ENCODE results near the gene PICALM.
"Not testable (repeated sequence)": the region's sequence is repeated elsewhere in the genome, so short reads cannot be mapped to it uniquely, and the experiment has no call there.

Gene PICALM

DNA sequence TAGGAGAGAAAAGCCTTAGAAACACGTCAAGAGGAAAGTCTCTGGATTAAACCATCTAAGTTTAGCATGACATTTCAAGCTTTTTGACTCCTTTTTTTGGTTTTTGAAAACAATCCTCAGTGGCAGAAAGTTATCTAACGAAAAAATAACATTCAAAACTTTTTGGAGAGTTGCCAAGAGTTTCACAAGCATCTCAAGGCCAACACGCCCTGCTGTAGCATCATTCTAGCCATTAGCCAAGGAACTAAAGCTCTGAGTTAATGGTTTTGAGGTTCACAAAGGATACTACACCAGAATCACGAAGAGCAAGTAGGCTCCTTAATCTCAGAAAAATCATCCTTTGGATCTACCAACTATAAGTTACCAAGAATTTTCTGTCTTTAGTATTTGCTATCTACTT is 94.8 kb downstream of the PICALM start:
- DNase-seq: no peak

DNA sequence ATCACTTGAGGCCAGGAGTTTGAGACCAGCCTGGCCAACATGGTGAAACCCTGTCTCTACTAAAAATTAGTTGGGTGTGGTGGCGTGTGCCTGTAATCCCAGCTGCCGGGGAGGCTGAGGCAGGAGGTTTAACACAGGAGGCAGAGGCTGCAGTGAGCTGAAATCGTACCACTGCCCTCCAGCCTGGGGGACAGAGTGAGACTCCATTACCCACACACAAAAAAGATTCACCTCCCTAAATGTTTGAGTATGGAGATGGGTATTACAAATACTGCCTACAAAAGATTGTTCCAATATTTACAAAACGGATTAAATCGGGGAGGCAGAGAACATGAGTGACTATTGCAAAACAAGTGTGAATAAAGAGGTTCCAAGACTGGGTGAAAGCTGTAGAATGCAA is 98.3 kb downstream of the PICALM start:
- DNase-seq: no peak

DNA sequence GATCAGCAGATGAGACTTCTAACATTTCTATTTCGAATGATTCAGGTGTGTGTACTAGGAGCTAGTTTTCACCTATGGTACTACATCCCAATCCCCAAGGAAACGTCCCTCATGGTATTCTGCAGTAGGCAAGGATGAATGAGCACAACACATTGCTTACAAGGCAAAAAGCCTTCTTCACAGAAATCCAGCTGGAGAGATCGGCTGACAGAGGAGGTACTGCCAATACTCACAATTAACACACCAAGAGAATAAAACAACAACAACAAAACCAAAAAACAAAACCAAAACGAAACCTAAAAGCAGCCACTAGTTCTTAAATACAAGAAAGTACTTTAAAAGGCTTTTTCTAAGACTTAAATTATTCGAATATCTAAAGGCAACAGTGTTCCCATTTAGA is 101.4 kb downstream of the PICALM start:
- DNase-seq: no peak

DNA sequence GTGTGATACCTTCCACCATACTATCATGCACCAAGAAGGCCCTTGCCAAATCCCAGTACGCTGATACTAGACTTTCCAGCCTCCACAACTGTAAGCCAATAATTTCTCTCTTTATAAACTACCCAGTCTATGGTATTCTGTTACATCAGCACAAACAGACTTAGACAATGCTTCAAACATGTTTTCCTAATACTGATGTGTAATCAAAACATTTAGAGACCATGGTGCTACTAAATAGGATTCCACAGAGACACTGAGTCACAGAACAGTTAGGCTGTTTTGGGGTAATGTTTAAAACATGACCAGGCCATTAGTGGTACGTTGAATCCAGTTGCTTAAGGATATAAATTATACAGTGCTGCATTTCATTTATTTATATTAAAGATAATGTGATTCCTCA is 103.7 kb downstream of the PICALM start:
- DNase-seq: no peak

DNA sequence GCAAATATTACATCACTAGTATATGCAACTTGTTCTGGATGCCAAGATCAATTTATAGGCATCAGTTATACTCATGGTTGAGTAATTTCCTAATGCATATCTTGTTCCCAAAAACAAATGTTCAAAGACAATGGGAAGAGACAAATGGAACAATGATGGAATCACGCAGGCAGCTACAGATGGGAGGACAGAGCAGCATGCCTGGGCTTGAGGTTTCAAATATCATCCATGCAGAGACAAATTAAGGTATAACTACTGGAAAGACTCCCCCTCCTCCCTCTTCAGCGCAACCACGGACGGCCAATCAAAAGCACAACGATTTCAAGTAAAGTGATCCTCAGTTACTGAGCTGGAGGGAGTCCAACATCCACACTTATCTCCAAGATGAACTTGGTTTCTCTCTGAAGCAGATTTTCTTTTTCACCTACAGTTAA is 106.9 kb downstream of the PICALM start:
- DNase-seq: no peak

DNA sequence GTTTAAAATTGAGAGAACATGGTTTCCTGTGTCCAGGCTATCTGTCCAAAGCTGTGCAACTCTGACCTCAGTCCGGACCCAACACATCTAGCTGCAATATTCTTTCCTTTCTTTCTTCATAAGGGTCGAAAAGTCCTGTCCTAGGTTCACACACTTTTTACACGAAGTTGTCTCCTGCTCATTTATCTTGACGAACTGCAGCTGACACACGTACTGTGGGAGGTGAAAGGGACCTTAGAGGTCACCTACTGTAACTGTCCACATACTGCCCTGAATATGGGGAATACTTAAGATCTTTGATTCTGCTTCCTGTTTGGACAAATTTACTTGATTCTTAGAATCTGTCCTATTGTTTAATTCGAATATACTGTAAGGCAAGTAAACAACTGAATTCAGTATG is 107.8 kb downstream of the PICALM start:
- no peak for DNase-seq

DNA sequence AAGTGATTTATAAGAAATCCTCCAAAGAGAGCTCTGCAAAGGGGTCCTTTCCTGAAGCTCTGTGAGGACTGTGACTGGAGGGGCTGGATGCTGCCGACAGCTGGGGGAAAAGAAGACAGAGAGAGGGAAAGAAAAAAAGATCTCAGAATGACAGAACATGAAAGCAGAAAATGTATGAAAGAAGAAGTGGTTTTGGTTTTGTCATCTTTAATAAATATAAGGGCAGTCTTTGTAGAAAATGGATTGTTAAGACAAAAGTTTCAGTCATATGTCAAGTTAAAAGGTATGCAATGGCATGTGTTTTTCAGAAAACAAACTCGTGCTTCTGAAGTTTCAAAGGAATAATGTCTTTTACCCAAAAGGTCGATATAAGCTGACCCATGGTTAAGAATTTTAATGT is 108.2 kb downstream of the PICALM start:
- no peak for DNase-seq

DNA sequence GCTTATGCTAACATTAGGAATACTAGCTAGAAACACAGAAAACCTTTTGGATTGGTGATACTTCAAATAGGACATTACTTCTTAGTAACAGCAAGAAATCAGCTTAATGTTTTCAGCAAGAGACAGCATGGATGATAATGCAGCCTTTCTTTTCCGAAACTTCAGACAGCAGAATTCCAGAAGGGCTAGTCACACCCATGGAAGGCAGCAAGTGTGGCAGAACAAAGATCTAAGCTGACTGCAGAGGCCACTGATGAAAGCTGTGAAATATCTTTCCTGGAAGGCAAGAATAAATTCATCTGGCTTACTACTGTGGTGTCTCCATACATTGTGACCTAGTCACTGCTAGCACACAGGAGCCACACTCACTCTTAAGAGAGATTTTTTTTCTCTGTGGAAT is 113.4 kb downstream of the PICALM start:
- DNase-seq: no peak

DNA sequence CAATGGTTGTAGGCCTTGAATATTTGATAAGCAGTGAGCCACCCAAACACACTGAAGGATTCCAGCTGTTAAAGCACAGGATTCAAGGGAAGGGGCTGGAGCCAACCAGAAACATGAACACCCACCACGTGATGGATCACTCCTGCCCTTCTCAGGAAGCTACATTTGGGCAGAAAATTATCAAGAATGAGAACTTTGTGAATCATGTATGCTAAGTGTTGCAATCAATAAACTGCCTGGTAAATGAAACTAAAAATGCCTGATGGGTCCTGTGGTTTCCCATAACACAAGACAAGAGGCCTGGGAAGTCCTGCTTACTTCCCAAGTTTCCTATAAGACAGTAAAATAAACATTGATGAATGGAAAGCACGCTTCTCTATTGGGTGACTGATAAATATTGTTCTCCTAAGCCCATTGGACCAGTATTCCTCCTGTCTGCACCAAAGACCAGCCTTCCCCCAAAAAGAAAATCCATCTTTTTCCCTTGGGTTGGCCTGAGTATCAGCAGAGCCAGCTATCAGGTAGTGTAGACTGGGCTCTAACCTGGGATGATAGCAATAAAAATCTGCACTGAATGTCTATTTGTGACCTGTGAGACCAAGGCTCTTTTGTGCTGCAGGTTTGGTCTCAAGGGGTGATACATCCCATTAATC is 115.3 kb downstream of the PICALM start:
- no peak for DNase-seq

DNA sequence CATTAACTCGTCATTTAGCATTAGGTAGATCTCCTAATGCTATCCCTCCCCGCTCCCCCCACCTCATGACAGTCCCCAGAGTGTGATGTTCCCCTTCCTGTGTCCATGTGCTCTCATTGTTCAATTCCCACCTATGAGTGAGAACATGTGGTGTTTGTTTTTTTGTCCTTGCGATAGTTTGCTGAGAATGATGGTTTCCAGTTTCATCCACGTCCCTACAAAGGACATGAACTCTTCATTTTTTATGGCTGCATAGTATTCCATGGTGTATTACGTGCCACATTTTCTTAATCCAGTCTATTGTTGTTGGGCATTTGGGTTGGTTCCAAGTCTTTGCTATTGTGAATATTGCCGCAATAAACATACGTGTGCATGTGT is 116.8 kb downstream of the PICALM start:
- DNase-seq: not testable (repeated sequence)

DNA sequence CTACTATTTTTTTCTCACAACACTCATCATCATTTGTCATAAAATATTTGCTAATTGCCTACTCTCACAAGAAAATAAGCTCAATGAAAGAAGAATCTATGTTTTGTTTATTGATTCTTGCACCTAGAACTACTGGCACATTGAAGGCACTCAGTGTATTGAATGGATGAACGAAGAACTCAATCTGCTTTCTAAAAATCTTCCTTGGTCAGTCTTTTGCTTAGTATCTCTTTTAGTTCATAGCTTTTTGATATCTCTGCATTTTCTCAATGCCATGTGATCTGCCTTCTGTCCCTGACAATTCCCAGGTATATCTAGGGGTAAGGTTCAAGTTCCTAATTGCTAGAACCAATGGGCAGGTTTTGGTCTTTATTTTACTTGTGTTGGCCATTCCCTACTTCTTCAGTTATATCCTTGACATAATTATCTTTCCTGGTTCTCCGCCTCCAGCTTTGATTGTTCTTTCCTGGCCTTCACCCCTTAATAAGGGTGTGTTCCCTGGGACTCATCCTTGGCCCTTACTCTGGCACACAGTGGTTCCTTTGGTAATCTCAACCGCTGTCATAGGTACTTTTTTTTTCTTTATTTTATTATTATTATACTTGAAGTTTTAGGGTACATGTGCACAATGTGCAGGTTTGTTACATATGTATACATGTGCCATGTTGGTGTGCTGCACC is 117.3 kb downstream of the PICALM start:
- no peak for DNase-seq

DNA sequence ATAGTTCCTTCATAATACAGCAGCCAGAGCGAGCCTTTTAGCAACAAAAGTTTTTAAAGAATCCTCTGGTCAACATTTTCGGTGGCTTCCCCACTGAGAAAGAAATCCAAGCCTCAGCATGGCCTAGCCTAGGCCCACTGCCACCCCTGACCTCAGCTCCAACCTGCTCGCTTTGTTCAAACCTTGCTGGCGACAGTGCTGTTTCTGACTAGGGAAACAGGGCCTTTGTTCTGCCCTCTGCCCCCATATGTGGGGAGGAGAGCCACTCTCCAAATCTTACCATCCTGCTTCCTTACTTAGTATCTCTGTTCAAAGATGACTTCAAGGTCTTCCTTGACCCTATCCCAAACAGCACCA is 117.9 kb downstream of the PICALM start:
- no peak for DNase-seq

DNA sequence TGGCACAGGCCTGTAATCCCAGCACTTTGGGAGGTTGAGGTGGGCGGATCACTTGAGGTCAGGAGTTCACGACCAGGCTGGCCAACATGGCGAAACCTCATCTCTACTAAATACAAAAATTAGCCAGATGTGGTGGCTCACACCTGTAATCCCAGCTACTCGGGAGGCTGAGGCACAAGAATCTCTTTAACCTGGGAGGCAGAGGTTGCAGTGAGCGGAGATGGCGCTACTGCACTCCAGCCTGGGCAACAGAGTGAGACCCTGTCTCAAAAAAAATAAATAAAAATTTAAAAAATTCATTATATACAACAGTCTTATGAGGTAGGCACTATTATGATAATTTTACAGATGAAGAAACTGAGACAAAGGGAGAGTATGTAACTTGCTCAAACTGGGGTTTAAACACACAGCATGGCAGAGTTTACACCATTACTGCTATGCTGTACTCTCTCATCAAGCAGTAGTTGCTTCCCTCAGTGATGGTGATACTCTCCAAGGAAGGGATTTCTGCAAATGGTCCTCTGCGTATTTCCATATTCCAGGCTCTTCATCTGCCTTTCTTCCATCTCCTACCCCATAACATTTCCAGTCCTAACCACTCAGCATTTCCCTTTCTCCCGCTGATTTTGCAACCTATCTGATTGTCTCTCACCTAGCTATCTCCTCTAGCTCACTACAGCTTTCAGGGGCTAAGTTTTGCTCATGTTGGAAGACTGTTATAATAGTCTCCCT is 118.4 kb downstream of the PICALM start:
- no peak for DNase-seq

DNA sequence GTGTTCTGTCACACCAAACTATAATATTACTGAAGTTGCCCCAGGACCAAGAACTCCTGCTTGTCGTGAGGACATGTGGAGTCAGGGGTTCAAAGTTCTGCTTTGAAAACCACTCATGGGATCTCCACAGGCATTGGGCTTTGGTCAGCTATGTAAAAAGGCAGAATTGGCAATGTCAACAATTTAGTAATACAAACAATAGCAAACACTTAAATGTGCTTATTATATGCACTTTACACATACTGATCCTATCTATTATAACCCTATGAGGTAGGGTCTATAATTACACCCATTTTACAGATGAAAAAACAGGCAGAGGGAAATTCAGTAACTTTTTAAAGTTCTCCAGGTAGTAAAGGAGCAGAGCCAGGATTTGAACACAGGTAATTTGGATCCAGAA is 119.1 kb downstream of the PICALM start:
- no peak for DNase-seq

DNA sequence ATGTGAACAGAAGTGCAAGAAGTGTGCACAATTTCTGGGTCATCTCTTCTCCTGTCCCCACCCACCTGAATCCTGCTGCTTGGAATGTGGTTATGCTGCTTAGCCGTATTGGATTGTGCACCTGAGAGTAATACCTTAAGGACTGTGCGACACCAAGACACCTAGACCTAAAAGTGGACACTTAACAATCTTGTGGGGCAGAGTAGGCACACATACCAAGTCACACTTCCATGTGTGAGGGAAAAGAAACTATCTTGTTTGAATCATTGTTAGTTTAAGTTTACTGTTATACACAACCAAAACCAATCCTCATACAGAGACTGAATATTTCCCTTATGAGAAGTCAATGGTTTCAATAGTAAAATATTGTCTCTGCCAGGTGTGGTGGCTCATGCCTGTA is 120.0 kb downstream of the PICALM start:
- no peak for DNase-seq

DNA sequence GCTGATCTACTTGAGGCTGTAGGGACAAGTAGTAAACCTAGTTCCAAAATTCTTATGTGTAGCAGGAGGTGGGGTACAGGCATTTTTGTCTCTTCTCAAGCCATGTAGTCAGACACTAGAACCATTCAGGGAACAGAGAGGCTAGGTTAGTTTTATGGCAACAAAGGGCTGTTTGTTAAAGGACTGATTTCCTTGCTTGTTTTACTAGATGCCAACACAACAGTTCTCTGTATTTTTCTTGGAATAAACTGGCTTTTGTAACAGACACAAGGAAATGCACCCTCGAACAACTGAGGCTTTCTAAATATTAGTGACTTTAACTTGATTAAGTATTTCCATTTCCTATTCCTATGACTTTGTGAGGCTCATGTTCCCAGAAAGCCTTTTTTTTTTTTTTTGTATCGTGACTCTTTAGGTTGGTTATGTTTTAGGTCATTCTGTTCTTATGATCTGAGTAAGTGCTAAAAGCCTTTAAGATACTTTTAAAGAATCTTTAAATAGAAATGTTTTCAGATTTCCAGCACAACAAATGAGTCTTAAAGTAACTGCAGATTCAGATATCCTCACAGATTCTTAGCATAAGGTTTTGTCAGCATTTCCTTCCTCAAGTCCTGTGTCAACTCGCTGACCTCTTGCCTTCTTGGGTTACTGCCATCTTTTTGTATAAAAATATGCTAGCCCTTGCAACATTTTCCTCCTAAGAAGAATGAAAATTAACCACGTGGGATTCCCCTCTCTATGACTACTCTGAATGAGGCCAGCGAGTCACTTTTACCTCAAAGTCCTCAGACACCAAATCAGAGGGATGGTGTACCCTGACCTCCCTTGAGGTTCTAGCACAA is 121.2 kb downstream of the PICALM start:
- no peak for DNase-seq

DNA sequence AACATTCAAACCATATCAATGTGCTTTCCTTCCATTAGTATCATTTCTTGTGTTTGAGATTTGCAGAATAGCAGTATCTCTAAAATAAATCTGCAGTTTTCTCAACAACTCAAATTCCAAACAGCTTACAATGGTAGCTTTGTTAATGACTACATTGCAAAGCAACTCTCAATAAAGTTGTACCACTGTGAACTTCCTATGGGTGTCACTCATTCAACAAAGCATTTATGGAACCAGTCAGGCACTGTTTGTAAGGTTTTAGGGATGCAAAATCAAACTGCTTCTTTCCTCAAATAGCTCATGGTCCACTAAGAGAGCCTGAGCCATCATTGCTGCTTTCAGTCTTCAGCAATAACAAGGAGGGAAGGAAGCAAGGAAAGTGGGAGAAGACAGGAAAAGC is 122.7 kb downstream of the PICALM start:
- no peak for DNase-seq

DNA sequence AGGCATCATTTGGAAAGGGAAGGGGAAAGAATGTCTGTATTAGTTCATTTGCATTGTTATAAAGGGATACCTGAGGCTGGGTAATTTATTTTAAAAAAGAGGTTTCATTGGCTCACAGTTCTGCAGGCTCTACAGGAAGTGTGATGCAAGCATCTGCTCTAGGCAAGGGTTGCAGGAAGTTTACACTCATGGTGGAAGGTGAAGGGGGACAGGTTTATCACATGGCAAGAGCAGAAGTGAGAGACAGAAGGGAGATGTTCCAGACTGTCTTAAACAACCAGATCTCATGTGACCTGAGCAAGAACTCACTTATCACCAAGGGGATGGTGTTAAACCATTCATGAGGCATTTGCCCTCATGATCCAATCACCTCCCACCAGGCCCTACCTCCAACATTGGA is 123.1 kb downstream of the PICALM start:
- DNase-seq: no peak

DNA sequence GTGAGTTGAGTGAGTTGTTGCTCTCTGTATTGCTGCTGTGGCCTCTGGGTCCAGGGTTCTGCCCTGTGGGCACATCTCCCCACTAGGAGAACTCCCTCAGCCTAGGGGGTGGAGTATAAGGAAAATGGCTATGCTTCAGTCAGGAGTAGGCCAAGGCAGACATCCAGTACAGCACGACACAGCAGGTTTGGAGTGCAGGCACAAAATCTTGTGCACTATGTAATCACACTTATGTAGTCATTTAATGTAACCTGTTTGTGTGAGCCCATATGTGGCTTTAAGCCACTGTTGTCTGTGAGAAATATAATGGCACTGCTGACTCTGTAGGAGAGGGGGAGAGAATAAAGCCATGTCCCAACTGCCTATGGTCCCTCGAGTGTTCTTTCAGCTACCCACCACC is 123.6 kb downstream of the PICALM start:
- no peak for DNase-seq

DNA sequence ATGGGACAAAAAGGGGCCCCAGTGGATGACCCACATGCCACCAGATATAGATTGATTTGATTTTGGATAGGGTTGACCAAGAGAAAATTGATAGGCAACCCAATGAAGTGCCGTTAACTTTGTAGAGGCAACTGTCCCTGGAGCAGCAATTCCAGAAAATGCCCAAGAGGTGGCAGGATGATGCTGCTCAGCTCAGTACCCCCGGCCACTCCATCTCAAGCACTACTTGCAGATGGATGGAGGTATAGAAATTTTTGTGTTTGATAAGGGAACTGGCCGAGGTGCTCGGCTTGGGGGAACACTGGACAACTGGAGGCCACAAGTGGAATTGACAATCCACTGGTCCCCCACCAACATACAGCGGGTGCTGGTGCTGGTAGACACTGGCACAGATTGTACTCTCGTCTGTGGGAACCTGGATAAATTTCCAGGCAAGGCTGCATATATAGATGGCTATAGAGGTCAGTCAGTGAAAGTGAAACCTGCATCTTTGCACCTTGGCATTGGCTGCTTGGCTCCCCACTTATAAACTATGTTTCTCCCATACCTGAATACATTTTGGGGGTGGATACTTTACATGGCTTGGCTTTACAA is 127.4 kb downstream of the PICALM start:
- DNase-seq: peak; percentile 15

DNA sequence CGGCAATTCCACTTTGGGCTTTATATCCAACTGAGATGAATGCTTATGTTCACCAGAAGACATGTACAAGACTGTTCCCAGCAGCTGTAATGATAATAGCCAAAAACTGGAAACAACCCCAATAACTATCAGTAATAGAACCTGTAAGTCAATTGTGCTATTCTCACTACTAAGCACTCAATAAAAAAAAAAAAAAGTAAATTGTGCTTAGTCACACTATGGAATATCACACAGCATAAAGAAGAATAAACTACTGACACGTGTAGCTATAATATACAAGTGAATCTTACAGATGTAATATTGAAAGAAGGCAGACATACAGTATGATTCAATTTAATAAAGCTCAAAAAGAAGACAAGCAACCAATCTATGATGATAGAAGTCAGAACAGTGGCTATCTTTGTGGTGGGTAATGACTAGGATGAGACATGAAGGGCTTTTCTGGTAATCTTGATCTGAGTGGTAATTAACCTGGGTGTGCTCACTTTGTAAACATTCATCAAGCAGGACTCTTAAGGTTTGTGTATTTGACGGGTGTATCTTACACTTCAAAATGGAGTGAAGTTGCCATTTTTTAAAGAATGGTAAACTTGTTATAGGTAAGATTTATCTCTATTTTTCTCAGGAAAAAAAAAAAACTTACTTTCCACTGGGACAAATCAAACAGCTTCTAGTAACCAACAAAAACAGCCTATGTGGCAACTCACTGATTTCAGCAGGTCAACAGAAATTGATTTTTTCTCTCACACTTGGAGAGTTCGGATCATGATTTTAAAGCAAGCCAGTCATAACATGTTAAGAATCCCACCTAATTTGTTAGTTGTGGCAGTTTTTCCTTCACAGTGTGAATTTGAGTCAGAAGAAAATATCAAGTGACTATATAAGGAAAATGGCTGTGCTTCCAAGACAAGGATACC is 129.5 kb downstream of the PICALM start:
- no peak for DNase-seq

DNA sequence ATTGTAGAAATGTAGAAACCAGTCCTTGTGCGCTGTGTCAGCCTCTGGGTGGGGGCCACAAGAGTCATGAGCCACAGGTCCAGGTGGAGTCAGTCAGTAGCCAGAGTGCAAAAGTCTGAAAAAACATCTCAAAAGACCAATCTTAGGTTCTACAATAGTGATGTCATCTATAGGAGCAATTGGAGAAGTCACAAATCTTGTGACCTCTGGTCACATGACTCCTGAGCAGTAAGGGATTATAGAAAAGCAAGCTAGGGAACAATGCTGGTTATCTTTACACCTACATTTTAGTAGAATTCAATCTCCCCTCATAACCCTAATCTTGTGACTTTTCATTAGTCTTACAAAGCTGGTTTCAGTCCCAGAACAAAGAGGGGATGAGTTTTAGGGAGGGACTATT is 131.0 kb downstream of the PICALM start:
- no peak for DNase-seq

Measured in CD4-positive, alpha-beta T cell treated with Interleukin-17A for 4 hours (primary cell).